Left renal cortex interstitium (tissue), 4 donors: ENCODE data around the gene SYDE2. TPM values are rescaled to one million over a fixed set of nuclear protein-coding genes. Genes with fewer than 3 reads are reported as not detected.
A peak's percentile ranks its signal among the peaks of the same experiment; 100 is the strongest.
"Not testable (repeated sequence)": the region's sequence is repeated elsewhere in the genome, so short reads cannot be mapped to it uniquely, and the experiment has no call there.

Experiments used
- DNase-seq, 4 donors: peaks; one replicate each; pipeline ENCODE4 v3.0.0-alpha.2; 2013; ENCODE audit warnings: low read depth in 4 of 4, low spot score in 2 of 4, missing footprints in 1 of 4
- polyA plus RNA-seq, 4 donors: library from polyadenylated mRNA; unstranded; fragments of 120-200 nt; gene quantifications; one replicate each; pipeline ENCODE4 v1.2.1, GENCODE V29; 2013; ENCODE audit not compliant: insufficient read length in 4 of 4

The SYDE2 gene, protein sequence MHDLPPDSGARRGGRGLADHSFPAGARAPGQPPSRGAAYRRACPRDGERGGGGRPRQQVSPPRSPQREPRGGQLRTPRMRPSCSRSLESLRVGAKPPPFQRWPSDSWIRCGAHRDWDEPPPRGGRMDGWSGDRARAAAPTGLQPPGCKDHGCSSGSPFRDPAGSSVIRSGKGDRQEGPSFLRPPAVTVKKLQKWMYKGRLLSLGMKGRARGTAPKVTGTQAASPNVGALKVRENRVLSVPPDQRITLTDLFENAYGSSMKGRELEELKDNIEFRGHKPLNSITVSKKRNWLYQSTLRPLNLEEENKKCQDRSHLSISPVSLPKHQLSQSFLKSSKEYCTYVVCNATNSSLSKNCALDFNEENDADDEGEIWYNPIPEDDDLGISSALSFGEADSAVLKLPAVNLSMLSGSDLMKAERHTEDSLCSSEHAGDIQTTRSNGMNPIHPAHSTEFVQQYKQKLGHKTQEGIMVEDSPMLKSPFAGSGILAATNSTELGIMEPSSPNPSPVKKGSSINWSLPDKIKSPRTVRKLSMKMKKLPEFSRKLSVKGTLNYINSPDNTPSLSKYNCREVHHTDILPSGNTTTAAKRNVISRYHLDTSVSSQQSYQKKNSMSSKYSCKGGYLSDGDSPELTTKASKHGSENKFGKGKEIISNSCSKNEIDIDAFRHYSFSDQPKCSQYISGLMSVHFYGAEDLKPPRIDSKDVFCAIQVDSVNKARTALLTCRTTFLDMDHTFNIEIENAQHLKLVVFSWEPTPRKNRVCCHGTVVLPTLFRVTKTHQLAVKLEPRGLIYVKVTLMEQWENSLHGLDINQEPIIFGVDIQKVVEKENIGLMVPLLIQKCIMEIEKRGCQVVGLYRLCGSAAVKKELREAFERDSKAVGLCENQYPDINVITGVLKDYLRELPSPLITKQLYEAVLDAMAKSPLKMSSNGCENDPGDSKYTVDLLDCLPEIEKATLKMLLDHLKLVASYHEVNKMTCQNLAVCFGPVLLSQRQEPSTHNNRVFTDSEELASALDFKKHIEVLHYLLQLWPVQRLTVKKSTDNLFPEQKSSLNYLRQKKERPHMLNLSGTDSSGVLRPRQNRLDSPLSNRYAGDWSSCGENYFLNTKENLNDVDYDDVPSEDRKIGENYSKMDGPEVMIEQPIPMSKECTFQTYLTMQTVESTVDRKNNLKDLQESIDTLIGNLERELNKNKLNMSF
- polyA plus RNA-seq, result 10 to 100 TPM in 2 of 4 donors, 1 to 10 TPM in 2; 9.0 to 11.6 (median 9.9) TPM

DNA sequence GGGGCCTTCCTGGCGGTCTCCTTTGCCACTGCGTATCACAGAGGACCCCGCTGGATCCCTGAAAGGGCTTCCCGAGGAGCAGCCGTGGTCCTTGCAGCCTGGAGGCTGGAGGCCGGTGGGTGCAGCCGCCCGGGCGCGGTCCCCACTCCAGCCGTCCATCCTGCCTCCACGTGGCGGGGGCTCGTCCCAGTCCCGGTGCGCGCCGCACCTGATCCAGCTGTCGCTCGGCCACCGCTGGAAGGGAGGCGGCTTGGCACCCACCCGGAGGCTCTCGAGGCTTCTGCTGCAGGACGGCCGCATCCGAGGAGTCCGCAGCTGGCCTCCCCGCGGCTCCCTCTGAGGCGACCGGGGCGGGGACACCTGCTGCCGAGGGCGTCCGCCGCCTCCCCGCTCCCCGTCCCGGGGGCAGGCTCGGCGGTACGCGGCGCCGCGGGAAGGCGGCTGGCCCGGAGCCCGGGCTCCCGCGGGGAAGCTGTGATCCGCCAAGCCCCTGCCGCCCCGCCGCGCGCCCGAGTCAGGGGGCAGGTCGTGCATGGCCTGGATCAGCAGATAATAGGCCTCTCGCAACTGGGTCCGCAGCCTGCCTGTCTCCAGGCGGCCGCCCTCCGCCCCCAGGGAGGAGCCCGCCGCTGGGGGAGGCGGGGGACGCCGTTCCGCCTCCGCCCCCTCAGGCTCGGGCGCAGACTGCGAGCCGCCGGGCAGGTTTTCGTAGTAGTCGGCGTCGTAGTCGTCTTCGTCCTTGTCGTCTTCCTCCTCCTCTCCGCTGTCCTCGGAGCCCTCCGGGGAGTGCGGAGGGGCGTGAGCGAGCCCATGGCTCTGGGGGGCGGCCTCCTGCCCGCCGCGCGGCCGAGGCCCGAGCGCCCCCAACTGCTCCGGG, at the start of gene SYDE2:
Gene SYDE2, minus strand, starts transcription at position 554 of the 877 bp plus-strand sequence. Its CDS starts 20 bp downstream, at position 534.
- peak in 2 of 4 donors; percentile 41 to 58 for DNase-seq

GRCh38 chr1:85249042-85249441, 48.2 kb upstream of the SYDE2 start:
- not testable (repeated sequence) for DNase-seq

- no peak for DNase-seq
These were observed 45.1 kb upstream of the SYDE2 start for GRCh38 chr1:85245891-85246290.

- no peak for DNase-seq
These were observed 44.6 kb upstream of the SYDE2 start for GRCh38 chr1:85245456-85245855.

DNA sequence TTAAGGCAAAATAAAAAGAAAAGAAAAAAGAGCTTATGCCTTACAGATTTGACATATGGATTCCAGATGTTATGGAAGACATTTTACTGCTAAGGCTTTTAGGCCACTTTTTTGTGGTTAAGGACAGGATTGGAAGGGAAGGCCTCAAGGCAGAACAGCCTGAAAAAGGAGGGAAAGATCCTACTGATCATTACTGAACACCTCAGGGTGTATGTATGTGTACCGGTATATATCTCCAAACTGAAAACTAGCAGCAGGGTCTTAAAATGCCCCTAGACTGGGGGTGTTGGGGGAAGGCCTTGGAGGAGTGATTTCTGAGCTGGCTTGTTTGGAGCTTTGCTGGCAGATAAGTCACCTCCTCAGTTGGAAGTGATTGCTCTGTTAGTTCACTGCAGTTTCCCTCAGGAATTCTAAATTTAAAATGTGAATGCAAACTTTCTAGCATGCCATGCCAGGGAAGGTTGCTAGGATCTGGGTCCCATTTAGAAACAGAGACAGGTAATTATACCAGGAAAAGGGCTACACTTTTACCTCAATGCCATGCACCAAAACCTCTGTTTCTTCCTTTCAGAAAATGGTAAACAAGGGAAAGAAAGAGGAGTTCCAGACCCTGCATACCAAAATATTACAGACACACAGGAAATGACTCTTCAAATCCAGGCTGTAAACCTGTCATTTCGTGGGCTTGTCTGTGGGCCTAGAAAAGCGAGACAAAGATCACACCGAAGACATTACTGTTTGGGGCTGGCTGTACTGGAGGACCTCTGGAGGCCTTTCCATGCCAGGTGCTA, 43.6 kb upstream of the SYDE2 start:
- no peak for DNase-seq

- DNase-seq, result no peak
These were observed 42.6 kb upstream of the SYDE2 start for GRCh38 chr1:85243372-85243771.

DNA sequence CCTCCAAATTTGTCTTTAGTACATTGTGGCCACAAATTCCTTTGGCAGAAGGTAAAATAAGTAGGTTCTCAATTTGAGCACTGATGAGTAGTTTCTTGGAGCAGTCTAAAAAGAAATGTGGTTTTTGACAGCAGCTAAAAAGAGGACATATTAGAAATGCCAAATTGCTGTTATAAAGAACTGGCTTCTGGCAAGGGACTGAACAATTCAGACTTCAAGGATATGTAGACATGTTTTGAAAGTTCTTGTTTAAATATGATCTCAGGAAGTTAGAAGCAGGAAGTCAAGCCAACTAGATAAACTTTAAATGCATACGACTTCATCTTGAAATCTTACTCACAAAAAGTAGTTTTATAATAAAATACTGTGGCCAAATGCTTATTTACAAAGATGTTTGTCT, 39.8 kb upstream of the SYDE2 start:
- DNase-seq, result no peak

DNA sequence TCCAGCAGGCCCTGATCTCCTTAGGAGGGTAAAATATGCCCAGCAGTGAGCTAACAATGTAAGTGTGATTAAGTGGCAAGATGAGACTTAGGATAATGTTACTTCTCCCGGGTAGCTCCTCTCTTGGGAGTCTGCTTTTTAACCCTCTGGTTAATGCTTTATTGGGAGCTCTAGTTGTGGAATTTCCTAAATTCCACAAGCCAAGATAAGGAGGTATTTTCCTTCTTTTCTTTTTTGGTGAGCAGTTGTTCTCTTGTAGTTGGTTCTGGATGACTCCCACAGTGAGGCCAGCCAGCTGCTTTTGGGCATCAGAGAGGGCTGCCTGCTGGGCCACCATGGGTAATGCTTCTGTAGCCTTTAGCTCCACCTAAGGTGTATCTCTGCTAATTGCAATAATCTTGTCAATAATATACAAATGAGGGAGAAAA, 39.4 kb upstream of the SYDE2 start:
- DNase-seq, result no peak

- DNase-seq, result no peak
These were observed 36.8 kb upstream of the SYDE2 start for GRCh38 chr1:85237613-85238012.

GRCh38 chr1:85230305-85230977, 29.6 kb upstream of the SYDE2 start:
- DNase-seq, result no peak

DNA sequence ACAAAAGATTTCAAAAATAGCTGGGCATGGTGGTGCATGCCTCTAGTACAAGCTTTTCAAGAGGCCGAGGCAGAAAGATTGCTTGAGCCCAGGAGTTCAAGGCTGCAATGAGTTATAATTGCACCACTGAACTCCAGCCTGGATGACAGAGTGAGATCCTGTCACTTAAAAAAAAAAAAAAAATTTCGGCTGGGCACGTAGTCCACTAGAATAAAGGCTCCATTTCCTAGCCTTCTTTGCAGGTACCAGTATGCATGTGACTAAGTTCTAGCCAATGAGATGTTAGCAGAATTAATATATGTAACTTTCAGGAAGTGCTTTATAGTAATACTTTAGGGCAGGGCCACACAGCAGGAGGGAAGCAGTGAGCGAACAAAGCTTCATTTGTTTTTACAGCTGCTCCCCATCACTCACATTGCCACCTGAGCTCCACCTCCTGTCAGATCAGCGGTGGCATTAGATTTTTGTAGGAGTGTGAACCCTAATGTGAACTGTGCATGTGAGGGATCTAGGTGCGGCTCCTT, 28.8 kb upstream of the SYDE2 start:
- DNase-seq, result no peak

DNA sequence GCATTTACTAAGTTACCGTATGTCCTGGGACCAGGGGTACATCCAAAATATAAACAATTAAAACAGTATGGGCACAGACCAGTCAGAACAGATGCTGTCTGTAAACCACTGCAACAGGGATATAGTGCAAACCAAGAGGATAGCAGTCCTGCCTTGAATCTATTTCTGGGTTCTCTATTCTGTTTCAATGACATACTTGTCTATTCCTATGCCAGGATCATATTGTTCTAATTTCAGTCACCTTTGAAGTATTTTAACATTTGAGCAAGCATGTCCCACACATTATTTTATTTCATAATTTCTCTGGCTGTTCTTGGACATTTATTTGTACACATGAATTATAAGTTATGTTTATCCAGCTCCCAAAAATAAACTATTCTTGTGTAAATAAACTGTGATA, 28.2 kb upstream of the SYDE2 start:
- DNase-seq, result no peak

GRCh38 chr1:85225624-85226380, 25.0 kb upstream of the SYDE2 start:
- no peak for DNase-seq

GRCh38 chr1:85224734-85225623, 24.2 kb upstream of the SYDE2 start:
- DNase-seq, result peak in 1 of 4 donors; percentile 41

- no peak for DNase-seq
These were observed 23.5 kb upstream of the SYDE2 start for GRCh38 chr1:85224295-85224694.

GRCh38 chr1:85223334-85223733, 22.5 kb upstream of the SYDE2 start:
- no peak for DNase-seq
